Thymus (tissue), 14 donors: ENCODE results near the gene DCLK1. TPM values are rescaled to one million over a fixed set of nuclear protein-coding genes. Genes with fewer than 3 reads are reported as not detected.

ENCODE experiments used
- DNase-seq, 9 donors: peaks; one replicate each; pipeline ENCODE4 v3.0.0-alpha.2; 2013; ENCODE audit warnings: low spot score in 9 of 9, low read depth in 6 of 9, missing footprints in 1 of 9
- H3K27ac ChIP-seq, 2 donors: one replicate each; pipeline ENCODE4 v1.5.1; 2013; ENCODE audit warnings: control low read depth in 1 of 2, low read depth in 1 of 2, low read length in 1 of 2, mild to moderate bottlenecking in 1 of 2, moderate library complexity in 1 of 2
- H3K27me3 ChIP-seq, 2 donors: one replicate each; pipeline ENCODE4 v1.5.1; 2013; ENCODE audit warnings: low read length in 1 of 2; ENCODE audit not compliant: control insufficient read depth in 2 of 2, insufficient read depth in 1 of 2
- H3K36me3 ChIP-seq, 2 donors: one replicate each; pipeline ENCODE4 v1.5.1; 2013; ENCODE audit warnings: low read length in 1 of 2, mild to moderate bottlenecking in 1 of 2, moderate library complexity in 1 of 2; ENCODE audit not compliant: control insufficient read depth in 2 of 2, insufficient read depth in 2 of 2
- H3K4me1 ChIP-seq, 2 donors: one replicate each; pipeline ENCODE4 v1.5.1; 2013; ENCODE audit warnings: low read length in 2 of 2; ENCODE audit not compliant: control insufficient read depth in 2 of 2, insufficient read depth in 2 of 2
- H3K4me3 ChIP-seq, 2 donors: one replicate each; pipeline ENCODE4 v1.5.1; 2013; ENCODE audit warnings: low read length in 2 of 2, control low read depth in 1 of 2, mild to moderate bottlenecking in 1 of 2
- H3K9me3 ChIP-seq, 2 donors: one replicate each; pipeline ENCODE4 v1.5.1; 2013; ENCODE audit warnings: low read length in 1 of 2, mild to moderate bottlenecking in 1 of 2; ENCODE audit not compliant: control insufficient read depth in 2 of 2, insufficient read depth in 1 of 2
- WGBS: extraction: QIAGEN DNeasy Blood & Tissue Kit; methylation state at CpG from one replicate; pipeline ENCODE4 v1.1.7; 2013; 5-methylcytosine and 5-hydroxymethylcytosine counted together
- long read RNA-seq, 10 donors: transcript quantifications; one replicate each; lab custom pipeline, GENCODE V29; 2026
- polyA plus RNA-seq: library from polyadenylated mRNA; stranded (reverse); fragments of 200-250 nt; gene quantifications from one replicate; pipeline ENCODE4 v1.2.3, GENCODE V29; 2013
- total RNA-seq: library from RNA; stranded (reverse); fragments of 120-200 nt; gene quantifications from one replicate; pipeline ENCODE4 v1.2.4, GENCODE V29; 2013
- donor health status: healthy.

DCLK1 gene
- total RNA-seq (2.5 TPM), polyA plus RNA-seq (2.9 TPM)
- long read RNA-seq, donor 1: 0 reads
- long read RNA-seq, donor 2: 0 reads
- long read RNA-seq, donor 3: 0 reads
- long read RNA-seq, donor 4: 0 reads
- long read RNA-seq, donor 5: 0 reads
- long read RNA-seq, donor 6: 0 reads
- long read RNA-seq, donor 7: 0 reads
- long read RNA-seq, donor 8, full-length matches to known transcripts: 1 of 1 reads
- long read RNA-seq, donor 8, partial matches to known transcripts: 0 of 1 reads
- long read RNA-seq, donor 8, other reads (novel, unspliced or antisense): 0 of 1 reads
- long read RNA-seq, donor 9: 0 reads
- long read RNA-seq, donor 10, partial matches to known transcripts: 0 of 1 reads
- long read RNA-seq, donor 10, other reads (novel, unspliced or antisense): 0 of 1 reads

DNA sequence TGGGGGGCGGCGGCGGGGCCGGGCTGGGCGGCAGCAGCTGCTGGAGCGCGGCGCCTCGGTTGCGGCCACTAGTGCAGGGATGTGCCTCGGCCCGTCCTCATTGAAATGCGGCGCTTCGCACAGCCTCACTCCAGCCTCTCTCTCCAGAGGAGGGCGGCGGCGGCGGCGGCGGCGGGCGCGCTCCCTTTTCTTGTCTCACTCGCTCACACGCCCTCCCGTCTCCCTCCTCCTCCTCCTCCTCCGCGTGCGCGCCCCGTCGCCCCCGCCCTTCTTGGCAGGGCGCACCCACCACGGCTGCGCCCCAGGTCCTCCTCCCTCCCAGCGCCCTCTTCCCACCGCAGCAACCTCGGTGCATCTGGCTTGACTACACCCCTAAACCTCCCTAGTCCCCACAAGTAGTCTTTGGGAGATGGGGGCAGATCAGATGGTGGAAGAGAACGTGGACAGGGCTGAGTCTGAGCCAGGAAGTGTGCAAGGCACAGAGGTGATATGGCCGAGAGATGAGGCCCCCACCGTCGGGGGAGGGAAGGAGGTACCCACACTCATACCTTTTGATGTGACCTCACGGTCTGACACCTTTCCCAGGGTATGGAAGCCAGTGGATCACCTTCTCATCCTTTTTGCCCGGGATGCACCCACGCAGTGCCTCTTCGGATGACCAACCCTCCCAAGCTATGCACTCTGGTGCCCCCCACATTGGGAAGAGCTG lies at the start of gene DCLK1:
Gene DCLK1, minus strand, starts transcription at position 161 of the 709 bp plus-strand sequence.
- no peaks in the 10 kb centered on the region for H3K4me1 ChIP-seq
- peak within 1 kb of the TSS in 1 of 2 donors; percentile 13 for H3K27ac ChIP-seq
- H3K4me3 ChIP-seq: peak within 1 kb of the TSS; percentile 4 to 9
- DNase-seq: peak in 1 of 9 donors; percentile 18
- H3K27me3 ChIP-seq: peaks cover 28 to 32% of the 10 kb centered on the region in 2 donors
- no peaks in the 10 kb centered on the region for H3K36me3 ChIP-seq
- 9% methylated on average over 48 of the region's 48 CpGs for WGBS
- no peaks in the 10 kb centered on the region for H3K9me3 ChIP-seq

DNA sequence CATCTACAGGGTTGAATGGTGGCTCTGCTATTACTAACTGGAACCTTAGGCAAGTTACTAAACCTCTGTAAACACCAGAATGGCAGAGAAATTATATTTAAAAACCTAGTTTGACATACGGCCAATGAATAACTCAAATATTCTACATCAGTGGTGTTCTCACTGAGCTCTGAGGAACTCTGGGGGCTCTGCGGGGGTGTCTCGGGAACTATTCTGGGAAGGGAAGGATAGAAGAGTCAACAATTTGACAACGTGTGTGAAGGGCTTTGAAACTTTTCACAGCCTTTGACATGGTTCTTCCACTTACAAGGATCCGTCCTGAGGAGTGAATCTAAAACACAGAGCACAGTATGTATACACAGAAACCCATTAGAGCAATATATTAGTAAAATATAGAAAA lies 44.4 kb upstream of the DCLK1 start:
- Histone ChIP-seq H3K9me3 (no peaks in the 10 kb centered on the region), H3K4me3 (no peak overlapping the region), H3K27me3 (no peaks in the 10 kb centered on the region), H3K4me1 (no peaks in the 10 kb centered on the region), H3K27ac (no peak overlapping the region), H3K36me3 (no peaks in the 10 kb centered on the region)
- DNase-seq: no peak
- 96% methylated on average over 5 of the region's 5 CpGs for WGBS

DNA sequence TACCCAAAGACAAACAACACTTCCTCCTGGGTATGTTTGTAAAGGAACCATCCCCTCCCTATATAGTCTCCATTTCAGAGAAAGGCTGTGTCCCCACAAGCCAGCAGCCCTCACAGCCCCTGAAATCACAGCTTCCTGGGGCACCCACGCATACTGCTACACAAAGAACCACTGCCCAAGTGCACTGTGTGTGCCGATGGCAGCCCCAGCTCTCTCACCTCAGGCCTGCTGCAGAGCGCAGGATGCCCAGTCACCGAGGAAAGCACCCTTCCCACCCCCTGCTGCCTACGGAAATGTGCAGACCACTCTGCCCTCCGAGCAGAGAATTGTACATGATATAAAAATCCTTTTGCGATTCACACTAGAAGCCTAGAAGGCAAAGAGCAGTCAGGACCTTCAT lies 43.7 kb upstream of the DCLK1 start:
- no peak for DNase-seq
- Histone ChIP-seq H3K27me3 (no peaks in the 10 kb centered on the region), H3K9me3 (no peaks in the 10 kb centered on the region), H3K27ac (no peak overlapping the region), H3K4me3 (no peak overlapping the region), H3K36me3 (no peaks in the 10 kb centered on the region), H3K4me1 (no peaks in the 10 kb centered on the region)
- 91% methylated on average over 7 of the region's 7 CpGs for WGBS

- no peak for DNase-seq
- no peaks in the 10 kb centered on the region for H3K4me1 ChIP-seq
- H3K36me3 ChIP-seq: no peaks in the 10 kb centered on the region
- no peaks in the 10 kb centered on the region for H3K9me3 ChIP-seq
- WGBS: 96% methylated on average over 4 of the region's 4 CpGs
- H3K27ac ChIP-seq: no peak overlapping the region
- H3K27me3 ChIP-seq: no peaks in the 10 kb centered on the region
- no peak overlapping the region for H3K4me3 ChIP-seq
These were observed 42.6 kb upstream of the DCLK1 start for GRCh38 chr13:36173571-36174322.

DNA sequence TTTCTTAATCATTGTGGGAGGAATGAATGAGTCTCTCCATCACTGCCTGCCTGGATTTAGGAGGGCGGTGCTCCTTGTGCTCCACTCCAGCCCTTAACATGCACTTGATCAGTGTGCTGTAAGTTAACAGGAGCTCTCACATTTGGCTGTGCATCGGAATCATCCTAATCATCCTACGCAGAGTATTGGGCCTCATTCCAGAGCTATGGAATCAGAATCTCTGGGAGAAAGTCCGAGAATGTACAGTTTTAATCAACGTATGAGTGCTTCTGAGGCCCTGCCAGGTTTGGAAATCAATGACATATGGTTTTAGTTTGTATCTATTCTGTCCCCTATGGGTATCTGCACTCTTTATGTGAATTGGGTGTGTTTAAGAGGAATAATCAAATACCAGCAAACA lies 34.9 kb upstream of the DCLK1 start:
- Histone ChIP-seq H3K4me1 (no peaks in the 10 kb centered on the region), H3K36me3 (no peaks in the 10 kb centered on the region), H3K27ac (no peak overlapping the region), H3K9me3 (no peaks in the 10 kb centered on the region), H3K4me3 (no peak overlapping the region), H3K27me3 (no peaks in the 10 kb centered on the region)
- WGBS: 95% methylated on average over 5 of the region's 5 CpGs
- no peak for DNase-seq

DNA sequence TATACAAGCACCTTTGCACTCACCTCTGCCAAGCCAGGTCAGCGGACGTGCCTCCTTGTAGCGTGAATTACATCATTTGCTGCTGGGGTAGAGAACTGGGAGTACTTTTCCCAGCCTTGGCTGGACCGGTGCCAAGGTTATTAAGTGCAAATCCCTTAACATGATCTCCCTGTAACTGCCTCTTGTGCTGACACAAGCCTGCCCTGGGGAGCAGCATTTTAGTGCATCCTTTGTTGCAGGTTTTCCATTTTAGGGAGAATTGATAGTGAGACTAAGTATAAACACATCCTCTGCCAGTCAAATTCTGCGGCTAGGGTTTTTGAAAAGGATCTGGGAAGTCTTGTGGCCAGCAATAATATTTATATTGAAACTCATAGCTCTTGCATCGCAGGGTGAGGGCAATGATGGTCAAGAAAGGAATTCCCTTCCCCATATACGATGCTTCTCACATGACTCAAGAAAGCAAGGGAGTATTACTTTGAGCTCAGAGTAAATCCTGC lies 32.7 kb upstream of the DCLK1 start:
- WGBS: 88% methylated on average over 7 of the region's 7 CpGs
- no peak overlapping the region for H3K27ac ChIP-seq

DNA sequence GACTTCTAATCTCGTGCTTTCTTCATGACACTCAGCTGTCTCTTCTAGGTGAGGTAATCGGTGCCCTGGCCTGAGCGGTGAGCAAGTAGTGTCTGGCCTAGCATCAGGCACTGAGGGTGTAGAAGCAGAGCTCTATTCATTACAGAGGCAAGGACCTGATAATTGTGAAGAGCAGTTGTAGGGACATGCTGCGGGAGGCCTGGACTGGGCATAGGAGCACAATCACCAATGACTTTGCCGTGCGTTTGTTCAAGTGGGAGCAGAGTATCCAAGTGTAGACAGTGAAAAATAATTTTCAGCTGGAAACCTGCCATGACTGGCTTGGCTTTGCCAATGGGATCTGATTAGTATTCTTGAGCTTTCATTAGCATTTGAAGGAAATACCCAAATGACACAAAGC lies 32.1 kb upstream of the DCLK1 start:
- Histone ChIP-seq H3K36me3 (no peaks in the 10 kb centered on the region), H3K27me3 (no peaks in the 10 kb centered on the region), H3K9me3 (no peaks in the 10 kb centered on the region), H3K27ac (no peak overlapping the region), H3K4me1 (no peaks in the 10 kb centered on the region), H3K4me3 (no peak overlapping the region)
- DNase-seq: no peak
- WGBS: 93% methylated on average over 6 of the region's 6 CpGs

More for the DNA sequence above, 32.7 kb upstream of the DCLK1 start:
- Histone ChIP-seq H3K36me3 (no peaks in the 10 kb centered on the region), H3K27me3 (no peaks in the 10 kb centered on the region), H3K9me3 (no peaks in the 10 kb centered on the region), H3K4me1 (no peaks in the 10 kb centered on the region), H3K4me3 (no peak overlapping the region)
- DNase-seq: peak in 1 of 9 donors; percentile 4

GRCh38 chr13:36160297-36160696 lies 29.1 kb upstream of the DCLK1 start:
- Histone ChIP-seq H3K4me1 (no peaks in the 10 kb centered on the region), H3K27ac (no peak overlapping the region), H3K9me3 (no peaks in the 10 kb centered on the region), H3K27me3 (no peaks in the 10 kb centered on the region), H3K36me3 (no peaks in the 10 kb centered on the region), H3K4me3 (no peak overlapping the region)
- no peak for DNase-seq
- 95% methylated on average over 4 of the region's 4 CpGs for WGBS

GRCh38 chr13:36158611-36159010 lies 27.4 kb upstream of the DCLK1 start:
- Histone ChIP-seq H3K27ac (no peak overlapping the region), H3K27me3 (peaks cover 0 to 7% of the 10 kb centered on the region in 2 donors), H3K4me1 (no peaks in the 10 kb centered on the region), H3K4me3 (no peak overlapping the region), H3K9me3 (no peaks in the 10 kb centered on the region), H3K36me3 (no peaks in the 10 kb centered on the region)
- WGBS: 83% methylated on average over 4 of the region's 4 CpGs
- DNase-seq: no peak
